Chondrocyte (in vitro differentiated cells): Measurements from ENCODE around the gene AGTR1. TPM values are rescaled to one million over a fixed set of nuclear protein-coding genes. Genes with fewer than 3 reads are reported as not detected.

ENCODE experiments used
- DNase-seq: peaks from one replicate; pipeline ENCODE4 v3.0.0; 2021; ENCODE audit warnings: mixed read lengths, low spot score
- H3K27ac Mint-ChIP-seq: one replicate; pipeline ENCODE4 v1.8.0; 2021; ENCODE audit warnings: mild to moderate bottlenecking, moderate library complexity, mixed read lengths; ENCODE audit not compliant: unreplicated experiment
- H3K27me3 Mint-ChIP-seq: 2 replicates; pipeline ENCODE4 v1.8.0; 2021; ENCODE audit warnings: low read depth, mixed read lengths
- H3K36me3 Mint-ChIP-seq: 2 replicates; pipeline ENCODE4 v1.8.0; 2021; ENCODE audit warnings: low read depth, mixed read lengths
- H3K4me1 Mint-ChIP-seq: 2 replicates; pipeline ENCODE4 v1.8.0; 2021; ENCODE audit warnings: low read depth, mild to moderate bottlenecking, mixed read lengths
- H3K4me3 Mint-ChIP-seq: one replicate; pipeline ENCODE4 v1.8.0; 2021; ENCODE audit warnings: mild to moderate bottlenecking, moderate library complexity, mixed read lengths; ENCODE audit not compliant: unreplicated experiment
- H3K9me3 Mint-ChIP-seq: 2 replicates; pipeline ENCODE4 v1.8.0; 2021; ENCODE audit warnings: low read depth, mixed read lengths
- total RNA-seq: library from RNA; stranded (reverse); gene quantifications from 3 replicates; pipeline ENCODE4 v1.2.1, GENCODE V29; 2021
- TF ChIP-seq, protein P1 (sequence below): fragments of 200-600 bp; sonication (generic); IDR thresholded peaks from 2 replicates; pipeline ENCODE4 v1.5.0; 2021; ENCODE audit warnings: antibody characterized with exemption, mild to moderate bottlenecking, moderate library complexity

The AGTR1 gene
- total RNA-seq, 1 donor from 2014 or later, result 2.2 TPM

DNA sequence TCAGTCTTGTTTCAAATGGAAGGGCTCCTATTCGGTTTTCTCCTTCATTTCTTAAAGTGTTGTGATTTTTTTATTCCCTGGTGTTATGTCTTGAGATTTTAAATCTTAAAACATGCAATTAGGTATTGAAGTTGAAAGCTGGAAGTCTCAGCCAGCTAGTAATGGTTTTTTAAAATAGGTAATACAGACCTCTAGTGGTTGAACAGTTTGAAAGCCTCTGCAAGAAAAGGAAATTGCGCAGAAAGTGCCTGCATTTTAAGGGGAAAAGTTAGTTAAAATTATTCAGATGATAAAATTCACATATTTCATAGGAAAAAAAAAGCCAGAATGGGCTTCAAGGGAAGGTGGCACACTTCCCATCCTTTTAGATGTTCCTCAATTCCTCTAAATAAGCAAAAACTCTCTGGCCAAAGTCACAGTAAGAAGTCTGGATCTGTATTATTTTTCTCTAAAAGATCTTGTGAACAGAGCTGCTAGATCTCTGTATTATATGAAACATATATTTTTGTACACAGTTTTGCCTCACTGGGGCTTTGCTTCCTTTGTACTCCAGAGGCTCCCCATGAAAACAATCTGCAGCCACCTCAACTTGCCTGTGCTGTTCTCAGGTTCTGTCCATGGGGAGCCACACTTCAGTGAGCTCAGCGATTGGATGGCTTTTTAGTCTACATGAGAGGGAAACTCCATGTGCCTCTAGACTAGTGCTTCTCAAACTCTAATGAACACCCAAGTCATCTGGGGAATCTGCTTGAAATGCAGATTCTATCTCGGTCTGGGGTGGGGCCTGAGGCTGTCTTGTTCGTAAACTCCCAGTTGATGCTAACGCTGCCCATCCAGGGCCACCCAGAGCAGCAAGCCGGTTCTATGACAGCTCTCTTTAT, 21.5 kb downstream of the AGTR1 start:
- Mint-ChIP-seq H3K4me3 (no peak overlapping the region), H3K4me1 (peaks cover 9% of the 10 kb centered on the region), H3K27me3 (no peaks in the 10 kb centered on the region), H3K9me3 (no peaks in the 10 kb centered on the region), H3K36me3 (no peaks in the 10 kb centered on the region), H3K27ac (no peak overlapping the region)
- DNase-seq, result no peak
- TF ChIP-seq, protein P1, sequence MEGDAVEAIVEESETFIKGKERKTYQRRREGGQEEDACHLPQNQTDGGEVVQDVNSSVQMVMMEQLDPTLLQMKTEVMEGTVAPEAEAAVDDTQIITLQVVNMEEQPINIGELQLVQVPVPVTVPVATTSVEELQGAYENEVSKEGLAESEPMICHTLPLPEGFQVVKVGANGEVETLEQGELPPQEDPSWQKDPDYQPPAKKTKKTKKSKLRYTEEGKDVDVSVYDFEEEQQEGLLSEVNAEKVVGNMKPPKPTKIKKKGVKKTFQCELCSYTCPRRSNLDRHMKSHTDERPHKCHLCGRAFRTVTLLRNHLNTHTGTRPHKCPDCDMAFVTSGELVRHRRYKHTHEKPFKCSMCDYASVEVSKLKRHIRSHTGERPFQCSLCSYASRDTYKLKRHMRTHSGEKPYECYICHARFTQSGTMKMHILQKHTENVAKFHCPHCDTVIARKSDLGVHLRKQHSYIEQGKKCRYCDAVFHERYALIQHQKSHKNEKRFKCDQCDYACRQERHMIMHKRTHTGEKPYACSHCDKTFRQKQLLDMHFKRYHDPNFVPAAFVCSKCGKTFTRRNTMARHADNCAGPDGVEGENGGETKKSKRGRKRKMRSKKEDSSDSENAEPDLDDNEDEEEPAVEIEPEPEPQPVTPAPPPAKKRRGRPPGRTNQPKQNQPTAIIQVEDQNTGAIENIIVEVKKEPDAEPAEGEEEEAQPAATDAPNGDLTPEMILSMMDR, result peak; percentile 87

DNA sequence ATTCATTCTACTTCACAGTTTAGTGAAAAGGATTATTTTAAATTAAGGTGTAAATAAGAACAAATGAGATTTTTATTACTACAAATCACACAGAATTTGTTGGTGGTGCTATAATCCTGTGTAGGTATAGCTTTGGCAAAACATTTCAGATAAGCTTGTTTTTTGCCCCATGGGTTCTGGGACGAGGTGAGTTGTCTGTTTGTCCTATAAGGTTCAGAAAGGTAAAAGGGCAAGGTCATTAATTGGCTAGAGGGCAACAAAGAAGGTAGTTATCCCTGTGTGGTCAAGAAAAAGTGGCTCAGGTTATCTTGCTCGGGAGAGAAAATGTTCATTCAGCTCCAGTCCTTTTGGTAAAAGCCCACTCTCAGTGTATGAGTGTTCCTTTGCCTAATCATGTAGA, 23.2 kb downstream of the AGTR1 start:
- no peak overlapping the region for H3K27ac Mint-ChIP-seq
- no peak overlapping the region for H3K4me3 Mint-ChIP-seq
- H3K9me3 Mint-ChIP-seq, result no peaks in the 10 kb centered on the region
- TF ChIP-seq, protein P1, result no peak
- no peak for DNase-seq
- H3K27me3 Mint-ChIP-seq, result no peaks in the 10 kb centered on the region
- no peaks in the 10 kb centered on the region for H3K36me3 Mint-ChIP-seq
- peaks cover 9% of the 10 kb centered on the region for H3K4me1 Mint-ChIP-seq

DNA sequence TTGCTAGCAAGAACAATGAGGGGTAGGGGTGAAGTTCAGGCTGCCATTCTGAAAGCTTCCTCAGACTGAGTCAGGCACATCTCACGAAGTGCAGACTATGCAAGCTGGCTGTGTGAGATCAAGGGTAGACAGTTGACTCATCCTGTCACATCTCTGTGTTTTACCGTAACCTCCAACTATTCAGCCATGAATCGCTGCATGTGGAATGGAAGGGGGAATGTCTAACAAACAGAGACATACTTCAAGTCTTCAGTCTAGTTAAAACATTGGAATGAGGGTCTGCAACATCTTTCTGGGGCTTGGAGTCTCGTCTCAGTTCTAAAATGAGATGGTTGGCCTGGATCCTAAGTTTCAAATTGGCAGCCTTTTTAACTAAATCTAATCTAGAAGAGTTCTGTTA, 25.9 kb downstream of the AGTR1 start:
- Mint-ChIP-seq H3K27ac (peak overlapping the region; percentile 52), H3K27me3 (no peaks in the 10 kb centered on the region), H3K9me3 (no peaks in the 10 kb centered on the region), H3K36me3 (no peaks in the 10 kb centered on the region), H3K4me1 (peaks cover 9% of the 10 kb centered on the region), H3K4me3 (no peak overlapping the region)
- DNase-seq, result no peak
- TF ChIP-seq, protein P1, result no peak

DNA sequence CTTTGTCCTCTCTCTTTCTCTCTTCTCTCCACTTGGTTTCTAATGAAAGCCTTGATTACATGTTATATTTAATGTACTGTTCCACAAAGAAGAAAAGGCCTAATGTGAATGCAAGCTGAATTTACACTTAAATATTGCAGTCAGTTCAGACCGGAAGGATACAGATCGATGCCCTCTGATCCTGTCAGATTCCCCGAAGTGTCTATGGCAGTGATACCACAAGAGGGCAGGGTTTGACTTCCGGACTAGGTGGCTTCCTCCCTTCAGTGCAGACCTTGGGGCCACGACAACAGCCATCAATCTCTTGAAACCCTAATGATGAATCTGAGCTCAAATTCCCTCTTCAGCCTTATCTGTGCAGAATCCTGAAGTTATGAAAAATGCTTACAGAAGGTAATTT, 29.5 kb downstream of the AGTR1 start:
- DNase-seq, result no peak
- TF ChIP-seq, protein P1, result peak; percentile 79
- H3K4me1 Mint-ChIP-seq, result peaks cover 9% of the 10 kb centered on the region
- H3K27ac Mint-ChIP-seq, result no peak overlapping the region
- no peaks in the 10 kb centered on the region for H3K9me3 Mint-ChIP-seq
- no peak overlapping the region for H3K4me3 Mint-ChIP-seq
- H3K27me3 Mint-ChIP-seq, result no peaks in the 10 kb centered on the region
- H3K36me3 Mint-ChIP-seq, result no peaks in the 10 kb centered on the region

GRCh38 chr3:148728753-148729152, 31.1 kb downstream of the AGTR1 start:
- TF ChIP-seq, protein P1, result no peak
- Mint-ChIP-seq H3K36me3 (no peaks in the 10 kb centered on the region), H3K4me3 (no peak overlapping the region), H3K27me3 (no peaks in the 10 kb centered on the region), H3K9me3 (no peaks in the 10 kb centered on the region), H3K27ac (no peak overlapping the region), H3K4me1 (peaks cover 3% of the 10 kb centered on the region)
- DNase-seq, result no peak
